GM12892 (cell line): ENCODE measurements around the gene LGALS8.

ENCODE experiments used
- DNase-seq: peaks from one replicate; pipeline ENCODE4 v3.0.0; 2011; ENCODE audit not compliant: insufficient read length
- FAIRE-seq: peaks from 2 replicates; lab custom pipeline; 2011; peaks lifted over from hg19 to GRCh38; lab: Jason Lieb, UNC
- POLR2A ChIP-seq: IDR thresholded peaks from 2 replicates; pipeline ENCODE4 v1.6.1; 2011; ENCODE audit warnings: low read depth, low read length, control low read depth
- POLR2AphosphoS5 ChIP-seq: IDR thresholded peaks from 2 replicates; pipeline ENCODE4 v1.6.1; 2011; ENCODE audit warnings: low read depth, low read length, control low read depth
- TAF1 ChIP-seq: IDR thresholded peaks from 2 replicates; pipeline ENCODE4 v1.6.1; 2011; ENCODE audit warnings: low read depth, mild to moderate bottlenecking, control low read depth, low read length, borderline replicate concordance

The LGALS8 gene

GRCh38 chr1:236509647-236510401 lies 14.0 kb upstream of the LGALS8 start:
- DNase-seq (no peak), FAIRE-seq (no peak)
- no peak for TF ChIP-seq POLR2AphosphoS5
- TF ChIP-seq POLR2A: no peak
- no peak for TF ChIP-seq TAF1

DNA sequence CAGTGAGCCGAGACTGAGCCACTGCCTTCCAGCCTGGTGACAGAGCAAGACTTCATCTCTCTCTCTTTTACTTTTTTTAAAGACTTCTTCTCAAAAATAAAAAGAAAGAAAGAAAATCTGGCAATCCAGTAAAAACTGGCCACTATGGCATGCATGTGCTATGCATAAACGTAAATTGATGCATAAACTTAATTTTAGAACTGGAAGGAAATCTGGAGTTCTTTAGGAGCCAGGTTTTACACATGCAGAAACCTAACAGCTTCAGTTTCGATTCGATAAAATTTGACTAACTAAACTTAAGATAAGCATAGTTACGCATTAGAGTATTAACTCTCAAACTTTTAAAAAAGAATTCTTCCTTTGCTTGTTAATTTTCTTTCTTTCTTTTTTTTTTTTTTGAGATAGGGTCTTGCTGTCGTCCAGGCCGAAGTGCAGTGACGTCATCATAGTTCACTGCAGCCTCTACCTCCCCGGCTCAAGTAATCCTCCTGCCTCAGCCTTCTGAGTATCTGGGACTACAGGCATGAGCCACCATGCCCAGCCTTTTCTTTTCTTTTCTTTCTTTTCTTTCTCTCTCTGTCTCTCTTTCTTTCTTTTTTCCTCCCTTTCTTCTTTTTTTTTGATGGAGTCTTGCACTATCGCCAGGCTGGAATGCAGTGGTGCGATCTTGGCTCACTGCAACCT lies 11.9 kb upstream of the LGALS8 start:
- no peak for TF ChIP-seq POLR2AphosphoS5
- no peak for TF ChIP-seq TAF1
- no peak for TF ChIP-seq POLR2A
- DNase-seq (no peak), FAIRE-seq (no peak)

DNA sequence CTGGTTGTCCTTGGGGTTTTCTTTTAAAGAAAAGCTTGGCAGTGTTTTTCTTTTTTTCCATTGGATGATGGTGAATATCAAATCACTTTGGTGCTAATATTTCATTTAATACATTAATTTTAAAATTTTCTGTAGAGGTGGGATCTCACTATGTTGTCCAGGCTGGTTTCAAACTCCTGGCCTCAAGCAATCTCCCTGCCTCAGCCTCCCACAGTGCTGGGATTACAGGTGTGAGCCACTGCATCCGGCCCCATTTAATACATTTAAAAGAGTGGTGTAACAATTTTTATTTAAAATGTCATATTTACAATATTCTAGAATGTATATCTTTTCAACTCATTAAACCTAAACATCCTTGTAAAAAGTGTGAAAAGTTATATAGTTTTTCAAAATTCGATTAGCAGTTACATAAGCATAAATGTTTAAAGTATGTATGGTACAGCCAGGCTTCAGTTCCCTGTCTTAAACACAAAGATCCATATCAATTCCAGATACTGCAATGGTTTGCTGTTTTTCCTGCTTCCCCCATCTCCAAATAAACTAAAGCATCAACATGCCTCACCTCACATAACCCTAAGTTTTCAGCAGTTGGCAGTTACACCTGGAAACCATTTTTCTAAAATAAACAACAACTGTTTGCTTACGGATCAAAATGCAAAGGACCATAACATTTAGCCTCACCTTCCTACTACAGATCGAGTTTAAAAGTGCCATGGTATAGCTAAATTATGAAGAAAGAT lies 8.9 kb upstream of the LGALS8 start:
- DNase-seq (no peak), FAIRE-seq (no peak)
- TF ChIP-seq POLR2AphosphoS5: no peak
- TF ChIP-seq TAF1: no peak
- no peak for TF ChIP-seq POLR2A

GRCh38 chr1:236515443-236515958 lies 8.3 kb upstream of the LGALS8 start:
- TF ChIP-seq POLR2AphosphoS5 (no peak), TAF1 (no peak), POLR2A (no peak)
- DNase-seq (no peak), FAIRE-seq (no peak)

DNA sequence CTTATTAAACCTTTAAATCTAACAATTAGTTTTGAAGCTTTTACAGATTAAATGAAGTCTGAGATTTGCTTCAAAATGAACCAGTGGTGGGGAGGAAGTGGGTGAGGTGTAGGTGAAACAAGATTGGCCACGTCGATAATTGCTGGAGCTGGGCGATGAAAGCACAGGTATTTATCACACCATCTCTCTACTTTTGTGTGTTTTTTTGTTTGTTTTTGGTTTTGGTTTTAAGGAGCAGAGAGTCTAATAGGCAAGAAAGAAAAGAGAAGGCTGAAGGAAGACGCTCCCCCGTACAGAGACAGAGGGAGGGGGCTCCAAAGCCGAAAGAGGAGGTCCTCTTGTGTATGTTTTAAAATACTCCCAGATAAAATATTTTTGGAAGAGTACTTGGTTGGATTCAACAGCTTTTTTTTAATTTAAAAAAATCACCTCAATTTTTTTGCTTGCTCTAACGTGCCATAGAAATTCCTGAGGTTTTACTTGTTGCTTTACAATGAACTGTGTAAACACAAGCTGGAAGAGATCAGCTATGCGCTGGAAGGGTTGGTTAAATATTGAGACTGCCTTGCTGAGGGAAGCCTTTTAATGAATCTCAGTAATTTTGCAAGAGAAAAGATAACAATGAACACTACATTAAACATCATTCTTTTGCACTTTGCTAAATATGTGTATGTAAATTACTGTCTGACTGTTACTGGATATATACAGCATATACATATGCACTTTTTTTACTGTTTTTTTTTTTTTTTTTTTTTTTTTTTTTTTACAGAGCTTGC lies 6.7 kb upstream of the LGALS8 start:
- FAIRE-seq: no peak
- no peak for DNase-seq
- TF ChIP-seq POLR2AphosphoS5 (no peak), POLR2A (no peak), TAF1 (no peak)

GRCh38 chr1:236518322-236518721 lies 5.5 kb upstream of the LGALS8 start:
- TF ChIP-seq POLR2AphosphoS5: no peak
- no peak for DNase-seq
- FAIRE-seq: no peak

DNA sequence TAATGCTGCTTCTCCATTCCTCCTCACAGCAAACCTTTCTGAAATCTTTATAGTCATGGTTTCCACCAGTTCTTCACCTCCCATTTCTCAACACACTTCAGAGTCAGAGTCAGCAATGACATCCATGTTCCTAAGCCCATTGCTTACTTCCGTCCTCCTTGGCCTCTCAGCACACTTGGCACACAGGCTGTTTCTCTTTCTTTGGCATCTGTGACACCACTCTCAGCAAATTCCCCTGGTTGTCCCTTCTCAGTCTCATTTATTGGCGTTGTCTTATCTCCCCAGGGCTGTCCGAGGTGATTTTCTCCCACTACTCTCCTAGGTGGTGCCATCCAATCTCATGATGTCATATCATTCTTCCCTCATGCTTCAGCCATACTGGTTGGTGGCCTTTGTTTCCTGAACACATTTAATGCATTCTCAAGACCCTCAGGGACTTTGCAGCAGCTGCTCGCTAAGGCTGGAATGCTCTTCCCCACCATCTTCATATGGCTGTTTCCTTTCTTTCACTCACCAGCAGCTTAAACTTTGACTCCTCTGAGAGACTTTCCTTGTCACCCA lies 3.3 kb upstream of the LGALS8 start:
- no peak for DNase-seq

DNA sequence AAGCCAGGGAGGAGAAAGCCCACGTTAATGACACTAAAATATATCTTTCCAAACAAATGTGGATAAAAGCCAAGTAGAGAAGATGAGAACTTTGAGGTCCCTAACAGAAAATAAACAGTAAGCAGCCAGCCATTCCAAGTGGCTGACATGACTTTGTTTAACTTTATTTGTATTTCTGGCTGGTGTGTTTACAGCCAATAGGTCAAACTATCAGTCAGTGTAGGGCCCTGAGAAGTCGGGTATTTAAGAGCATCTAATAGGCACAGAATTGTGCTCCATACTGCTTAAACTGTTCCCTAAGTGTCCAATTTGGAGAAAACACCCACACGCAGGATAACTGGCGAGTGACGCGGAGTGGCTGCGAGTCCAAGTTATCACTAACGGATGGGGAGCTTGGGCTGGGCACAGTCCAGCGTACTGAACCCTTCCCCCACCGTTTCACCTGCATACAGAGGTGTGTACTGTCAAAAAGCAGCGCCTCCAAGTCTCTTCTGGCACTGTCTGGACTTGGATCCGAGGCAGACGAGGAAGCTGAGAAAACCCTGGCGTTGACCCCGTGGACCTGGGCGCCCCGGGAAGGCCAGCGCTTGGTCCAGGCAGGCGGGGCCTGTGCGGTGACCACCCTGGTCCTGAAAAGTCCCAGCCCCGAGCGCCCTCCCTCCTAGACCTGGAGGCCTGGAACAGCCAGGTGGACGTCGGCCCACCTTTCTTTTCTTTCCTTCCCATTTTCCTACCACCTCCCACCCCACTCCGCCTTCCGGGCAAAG lies 662 bp upstream of the LGALS8 start:
- FAIRE-seq (no peak), DNase-seq (no peak)
- TF ChIP-seq TAF1 (no peak), POLR2A (no peak), POLR2AphosphoS5 (no peak)

More for the DNA sequence above, 3.3 kb upstream of the LGALS8 start:
- no peak for FAIRE-seq
- TF ChIP-seq POLR2AphosphoS5 (no peak), TAF1 (no peak), POLR2A (no peak)

- TF ChIP-seq POLR2AphosphoS5 (peak; percentile 45; the same call in 1 of the 2 replicates), TAF1 (no peak), POLR2A (0 out of 2 replicates have a peak, but pooled peaks have one; percentile 33)
- peak; percentile 87 for FAIRE-seq
- DNase-seq: peak; percentile 53
These were observed 536 bp downstream of the LGALS8 start for GRCh38 chr1:236524142-236524894.

- DNase-seq (no peak), FAIRE-seq (no peak)
- TF ChIP-seq POLR2A: no peak
- no peak for TF ChIP-seq TAF1
- TF ChIP-seq POLR2AphosphoS5: no peak
These were observed 1.1 kb downstream of the LGALS8 start for GRCh38 chr1:236524895-236525184.
